DMS114 treated with DMSO at 0.1 percent for 48 hours (cell line): Measurements from ENCODE around the gene C9orf85.
A peak's percentile ranks its signal among the peaks of the same experiment; 100 is the strongest.

ENCODE experiments used
- DNase-seq: peaks from one replicate; lab custom pipeline; 2025; ENCODE audit not compliant: unreplicated experiment; lab: John Stamatoyannopoulos, UW

The C9orf85 gene

GRCh38 chr9:71901695-71902597, 9.5 kb upstream of the C9orf85 start:
- no peak for DNase-seq

DNA sequence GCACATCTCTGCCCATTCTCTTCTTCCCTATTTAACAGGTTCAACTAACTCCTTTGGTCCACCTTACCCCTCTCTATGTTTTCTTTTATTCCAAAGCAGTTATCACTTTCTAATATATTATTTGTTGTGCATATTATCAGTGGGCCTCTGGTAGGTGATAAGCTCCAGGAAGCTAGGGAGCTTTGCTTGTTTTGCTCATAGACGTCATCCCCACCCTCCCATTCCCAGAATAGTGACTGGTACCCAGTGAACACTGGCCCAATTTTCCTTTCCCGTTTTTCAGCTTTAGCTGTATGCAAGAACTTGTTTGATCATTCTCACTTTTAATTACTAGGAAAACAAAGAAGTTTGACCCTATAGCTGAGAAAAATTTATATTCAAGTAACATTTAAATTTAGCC, 7.4 kb upstream of the C9orf85 start:
- DNase-seq, result no peak

GRCh38 chr9:71908825-71909224, 2.6 kb upstream of the C9orf85 start:
- DNase-seq, result no peak

DNA sequence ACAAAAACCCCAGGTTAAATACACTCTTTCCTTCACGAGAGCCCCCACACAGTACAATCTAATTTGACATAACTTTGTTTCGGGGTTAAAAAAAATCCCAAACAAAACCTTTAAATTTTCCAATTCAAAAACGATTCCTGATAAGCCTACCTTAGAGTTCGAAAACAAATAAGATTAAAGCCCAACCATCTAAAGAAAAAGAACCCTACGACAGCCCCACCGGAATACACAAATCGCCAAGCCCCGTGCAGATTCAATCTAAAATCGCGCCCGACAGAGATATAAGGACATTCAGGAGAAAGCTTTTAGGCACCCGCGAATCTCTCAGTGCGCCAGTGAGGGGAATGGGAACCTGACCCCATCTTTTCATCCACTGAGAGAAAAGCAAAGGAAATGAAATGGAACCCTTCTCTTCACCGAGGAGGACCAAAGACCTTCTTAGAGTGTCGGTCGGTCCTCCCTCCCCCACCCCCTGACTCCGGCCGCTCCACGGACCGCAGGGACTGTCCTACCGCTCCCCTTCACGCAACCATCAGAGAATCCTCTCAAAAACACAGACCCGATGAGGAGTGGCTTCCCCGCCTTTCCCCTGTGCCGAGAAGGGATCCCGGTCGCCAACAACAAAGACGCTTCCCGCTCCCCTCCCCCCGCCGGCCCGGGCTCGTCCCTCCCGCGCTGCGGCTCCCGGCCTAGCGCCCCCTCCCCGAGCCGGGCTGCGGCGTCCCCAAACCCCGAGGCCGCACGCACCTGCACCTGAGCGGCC, 1.4 kb upstream of the C9orf85 start:
- peak; percentile 7 for DNase-seq

- DNase-seq, result no peak
Measured at GRCh38 chr9:71910650-71911060, 784 bp upstream of the C9orf85 start.

GRCh38 chr9:71911908-71912335, 483 bp downstream of the C9orf85 start:
- peak; percentile 4 for DNase-seq

DNA sequence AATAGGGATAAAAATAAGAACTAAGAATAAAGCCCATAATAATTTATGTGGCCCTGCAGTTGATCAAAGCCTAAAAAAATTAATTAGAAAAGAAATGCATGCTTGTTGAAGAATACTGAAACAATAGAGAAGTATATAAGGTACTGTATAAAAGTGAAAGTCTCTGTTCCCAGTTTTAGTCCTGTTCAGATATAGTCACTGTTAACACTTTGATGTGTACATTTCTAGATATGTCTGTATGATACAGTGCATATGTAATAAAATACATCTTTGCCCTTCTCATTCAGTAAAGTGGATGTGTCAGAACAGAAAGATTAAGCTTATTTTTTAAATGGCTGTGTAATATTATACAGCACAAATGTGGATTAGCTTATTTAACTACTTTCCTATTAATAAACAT, 4.1 kb downstream of the C9orf85 start:
- DNase-seq, result no peak

- no peak for DNase-seq
Measured at GRCh38 chr9:71916834-71917534, 5.5 kb downstream of the C9orf85 start.

- DNase-seq, result no peak
Measured at GRCh38 chr9:71918419-71918818, 7.0 kb downstream of the C9orf85 start.

- DNase-seq, result no peak
Measured at GRCh38 chr9:71920456-71921189, 9.2 kb downstream of the C9orf85 start.

GRCh38 chr9:71921190-71921814, 9.9 kb downstream of the C9orf85 start:
- DNase-seq, result no peak

- no peak for DNase-seq
Measured at GRCh38 chr9:71924576-71924975, 13.1 kb downstream of the C9orf85 start.

- no peak for DNase-seq
Measured at GRCh38 chr9:71925834-71926233, 14.4 kb downstream of the C9orf85 start.

DNA sequence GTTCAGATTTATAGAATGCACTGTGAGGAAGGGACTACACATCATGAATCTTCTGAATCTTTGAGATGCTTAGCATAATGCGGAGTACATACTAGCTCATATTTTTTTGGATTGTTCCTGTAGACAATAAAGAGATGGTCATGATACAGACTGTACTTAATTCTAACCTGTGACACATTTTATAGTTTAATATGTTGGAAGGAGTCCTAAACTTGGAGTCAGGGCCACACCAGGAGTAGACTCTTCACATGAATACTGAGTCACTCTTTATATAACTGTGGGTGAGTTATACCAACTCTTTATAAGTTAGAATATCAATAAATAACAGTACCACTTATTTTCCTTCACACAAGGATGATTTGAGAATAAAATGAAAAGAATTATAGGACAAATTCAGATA, 16.9 kb downstream of the C9orf85 start:
- no peak for DNase-seq

GRCh38 chr9:71928806-71929205, 17.4 kb downstream of the C9orf85 start:
- no peak for DNase-seq

DNA sequence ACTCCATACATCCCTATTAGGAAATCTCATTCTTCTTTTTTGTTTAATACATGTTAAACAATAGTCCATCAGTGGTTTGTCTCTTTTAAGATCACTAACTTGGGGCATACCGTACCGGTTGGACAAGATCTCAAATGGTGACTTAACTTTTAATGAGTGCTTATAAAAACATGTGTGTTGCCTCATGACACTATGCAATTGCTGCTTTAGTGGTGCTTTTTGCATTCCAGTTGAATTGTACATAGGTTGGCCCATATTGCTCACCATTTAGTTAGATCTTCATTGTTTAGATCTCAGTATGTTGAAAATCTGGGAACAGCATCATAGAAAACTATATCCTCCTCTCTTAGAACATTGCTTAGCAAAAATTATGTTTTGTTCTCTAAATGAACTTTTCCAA, 17.8 kb downstream of the C9orf85 start:
- no peak for DNase-seq

GRCh38 chr9:71929791-71930440, 18.5 kb downstream of the C9orf85 start:
- DNase-seq, result no peak

DNA sequence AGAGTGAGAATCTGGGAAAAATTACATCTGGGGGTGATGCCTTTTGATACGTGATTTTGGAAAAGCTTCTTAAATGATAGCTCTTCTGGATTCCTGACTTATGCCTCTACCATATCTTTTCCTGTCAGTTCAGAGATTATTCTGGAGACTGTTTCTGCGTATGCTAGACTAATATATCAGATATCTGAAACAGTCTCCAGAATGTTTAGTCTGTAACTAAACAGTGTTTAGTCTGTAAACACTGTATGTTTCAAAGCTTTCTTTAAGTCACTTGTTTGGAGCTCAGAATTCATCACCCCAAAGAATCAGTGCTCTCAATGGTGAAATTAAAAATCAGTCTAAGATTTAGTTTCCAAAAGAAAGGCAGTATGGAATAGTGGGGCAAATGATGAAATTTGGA, 19.7 kb downstream of the C9orf85 start:
- no peak for DNase-seq

- DNase-seq, result no peak
Measured at GRCh38 chr9:71936066-71936465, 24.6 kb downstream of the C9orf85 start.

DNA sequence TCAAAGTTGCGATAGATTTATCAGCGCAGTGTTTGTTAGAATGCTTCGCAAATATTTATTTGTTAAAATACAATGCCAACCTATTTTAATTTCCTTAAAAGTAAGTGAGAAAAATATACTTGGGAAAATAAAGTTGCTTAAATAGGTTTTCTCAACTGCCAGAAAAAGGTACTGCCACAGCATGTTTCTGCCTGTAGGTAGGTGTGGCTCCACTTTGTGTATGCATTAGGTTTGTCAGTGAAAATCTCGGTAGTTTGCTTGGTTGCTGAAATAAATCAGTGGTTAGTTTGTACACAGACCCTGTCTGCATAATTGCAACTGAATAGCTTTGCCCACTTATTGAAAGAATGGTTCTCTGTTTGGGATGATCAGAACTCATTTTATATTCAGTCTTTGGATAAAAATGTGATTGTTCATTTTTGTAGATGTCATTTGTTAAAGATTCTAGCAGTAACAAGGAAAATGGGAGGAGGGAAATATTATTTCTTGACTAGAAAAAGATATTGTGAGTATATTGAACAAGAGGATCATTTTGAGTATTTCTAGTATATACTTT, 25.7 kb downstream of the C9orf85 start:
- no peak for DNase-seq
